Stimulated activated CD4-positive, alpha-beta T cell treated with anti-CD3 and anti-CD28 coated beads, Interleukin-4, amount 100 ng/mL, for 24 hours (primary cell): ENCODE results near the gene LHPP.

ENCODE experiments used
- DNase-seq: peaks from one replicate; pipeline ENCODE4 v3.0.0-alpha.2; 2020

Gene LHPP

GRCh38 chr10:124559372-124560132 lies 97.9 kb downstream of the LHPP start:
- no peak for DNase-seq

DNA sequence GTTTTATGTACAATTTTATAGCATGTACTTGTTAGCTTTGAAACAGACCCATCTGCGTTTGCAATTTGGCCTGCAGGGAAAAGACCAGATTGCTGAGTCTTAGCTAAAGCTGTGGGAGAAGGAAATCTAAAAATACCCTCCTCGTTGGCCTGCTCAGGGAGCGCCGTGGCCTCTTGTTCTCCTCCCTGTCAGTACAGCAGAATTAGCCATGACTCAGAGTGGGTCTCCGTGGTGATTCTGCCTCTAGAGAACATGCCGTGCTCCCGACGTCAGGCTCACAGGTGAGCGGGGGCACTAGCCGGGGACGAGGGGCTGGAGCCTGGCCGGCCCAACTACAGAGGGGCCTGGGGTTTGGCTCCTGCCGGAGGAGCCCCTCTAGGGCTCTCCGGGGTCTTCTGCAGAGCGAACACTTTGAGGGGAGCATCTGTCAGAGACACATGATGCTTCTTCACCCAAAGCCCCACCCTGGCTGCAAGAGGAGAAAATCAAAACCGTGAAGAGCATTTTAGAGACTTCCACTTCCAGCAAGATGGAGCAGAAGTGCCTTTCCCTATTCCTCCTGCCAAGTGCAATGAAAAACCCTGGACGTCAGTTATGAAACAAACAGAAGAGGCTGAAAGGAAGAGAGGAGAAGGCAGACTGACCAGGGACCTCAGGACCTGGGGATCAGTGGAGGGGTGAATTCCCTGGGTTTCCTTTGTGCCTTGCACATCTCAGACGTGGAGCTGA lies 98.9 kb downstream of the LHPP start:
- no peak for DNase-seq

- no peak for DNase-seq
These were observed 99.6 kb downstream of the LHPP start for GRCh38 chr10:124561206-124561605.

DNA sequence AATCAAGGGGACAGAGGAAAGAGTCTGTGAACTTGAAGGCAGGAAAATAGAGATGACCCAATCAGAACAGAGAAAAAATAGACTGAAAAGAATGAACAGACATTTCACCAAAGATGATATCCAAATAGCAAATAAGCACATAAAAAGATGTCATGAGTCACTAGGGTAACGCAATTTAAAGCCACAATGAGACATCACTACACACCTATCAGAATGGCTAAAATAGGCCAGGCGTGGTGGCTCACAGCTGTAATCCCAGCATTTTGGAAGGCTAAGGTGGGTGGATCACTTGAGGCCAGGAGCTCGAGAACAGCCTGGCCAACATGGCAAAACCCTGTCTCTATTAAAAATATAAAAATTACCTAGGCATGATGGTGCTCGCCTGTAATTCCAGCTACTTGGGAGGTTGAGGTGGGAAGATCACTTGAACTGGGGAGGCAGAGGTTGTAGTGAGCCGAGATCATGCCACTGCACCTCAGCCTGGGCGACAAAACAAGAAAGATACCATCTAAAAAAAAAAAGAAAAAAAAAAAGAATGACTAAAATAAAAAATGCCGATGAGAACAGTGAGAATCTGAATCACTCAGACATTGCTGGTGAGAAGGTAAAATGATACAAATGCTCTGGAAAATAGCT lies 100.9 kb downstream of the LHPP start:
- DNase-seq: no peak

- no peak for DNase-seq
These were observed 101.9 kb downstream of the LHPP start for GRCh38 chr10:124563320-124564040.

- no peak for DNase-seq
These were observed 103.3 kb downstream of the LHPP start for GRCh38 chr10:124564881-124565280.

DNA sequence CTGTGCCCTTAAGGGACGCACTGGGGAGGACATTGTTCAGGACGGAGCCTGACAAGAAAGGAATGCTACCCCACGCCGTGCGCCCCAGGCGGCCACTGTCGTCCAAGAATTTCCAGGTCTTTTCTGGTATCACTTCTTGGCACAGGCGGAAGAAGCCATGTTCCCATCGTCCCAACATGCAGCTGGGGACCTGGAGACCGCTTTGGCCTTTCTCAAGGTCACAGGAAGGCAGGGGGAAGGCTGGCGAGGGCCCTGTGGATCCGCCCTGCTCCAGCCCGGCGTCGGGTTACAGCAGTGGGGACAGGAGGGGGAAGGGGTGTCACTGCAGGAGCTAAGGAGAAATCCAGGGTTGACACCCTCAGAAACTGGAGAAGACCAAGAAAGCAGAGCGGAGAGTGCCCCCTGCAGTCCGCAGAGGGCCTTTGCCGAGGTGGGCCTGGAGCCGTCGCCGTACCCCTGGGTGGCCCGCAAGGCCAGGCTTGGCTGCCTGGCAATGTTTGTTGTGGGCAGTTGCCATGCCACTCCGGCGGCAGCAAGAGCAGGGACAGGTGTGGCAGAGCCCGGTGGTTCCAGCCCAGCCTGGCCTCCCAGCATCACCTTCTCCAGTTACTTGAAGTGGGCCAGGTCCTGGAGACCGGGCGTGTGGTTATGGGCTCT lies 104.1 kb downstream of the LHPP start:
- DNase-seq: no peak

GRCh38 chr10:124566222-124566888 lies 104.7 kb downstream of the LHPP start:
- DNase-seq: no peak

GRCh38 chr10:124566981-124567835 lies 105.6 kb downstream of the LHPP start:
- DNase-seq: no peak

- no peak for DNase-seq
These were observed 106.7 kb downstream of the LHPP start for GRCh38 chr10:124568339-124568738.

DNA sequence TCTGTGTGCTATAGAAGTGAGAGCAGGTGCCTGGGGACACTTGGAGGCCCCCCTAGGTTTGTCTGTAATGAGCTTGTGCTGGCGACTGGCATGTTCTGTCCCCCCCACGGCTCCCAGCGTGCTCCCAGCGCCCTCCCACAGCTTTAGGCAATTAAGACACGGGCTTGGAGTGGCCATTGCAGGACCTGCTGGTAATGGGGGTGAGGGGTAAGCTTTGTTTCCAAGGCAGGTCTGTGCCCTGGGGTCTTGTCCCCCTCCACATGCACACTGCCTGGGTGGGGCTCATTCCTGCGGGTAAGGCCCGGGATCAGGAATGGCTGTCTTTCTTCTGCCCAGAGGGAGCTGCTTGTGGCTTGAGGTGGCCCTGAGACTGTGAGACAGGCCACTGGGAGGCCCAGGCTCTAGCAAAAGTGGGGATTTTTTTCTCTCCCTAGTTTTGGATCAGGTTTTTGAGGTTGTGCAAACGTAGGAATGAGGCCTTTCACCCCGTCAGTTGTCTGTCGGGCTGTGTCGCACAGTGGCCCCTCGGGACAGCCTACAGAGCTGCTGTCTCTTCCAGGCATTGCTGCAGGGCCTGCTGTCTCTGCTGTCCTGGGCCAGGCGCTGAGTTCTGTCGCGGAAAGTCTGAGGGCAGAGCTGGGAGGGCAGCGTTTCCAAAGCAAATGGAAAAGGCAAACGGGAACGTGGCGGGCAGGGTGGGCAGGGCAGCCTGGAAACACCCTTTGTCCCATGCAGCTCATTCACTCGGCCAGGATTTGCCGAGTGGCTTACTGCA lies 107.4 kb downstream of the LHPP start:
- DNase-seq: no peak

- no peak for DNase-seq
These were observed 108.2 kb downstream of the LHPP start for GRCh38 chr10:124569623-124570470.

GRCh38 chr10:124570646-124571045 lies 109.0 kb downstream of the LHPP start:
- DNase-seq: no peak

DNA sequence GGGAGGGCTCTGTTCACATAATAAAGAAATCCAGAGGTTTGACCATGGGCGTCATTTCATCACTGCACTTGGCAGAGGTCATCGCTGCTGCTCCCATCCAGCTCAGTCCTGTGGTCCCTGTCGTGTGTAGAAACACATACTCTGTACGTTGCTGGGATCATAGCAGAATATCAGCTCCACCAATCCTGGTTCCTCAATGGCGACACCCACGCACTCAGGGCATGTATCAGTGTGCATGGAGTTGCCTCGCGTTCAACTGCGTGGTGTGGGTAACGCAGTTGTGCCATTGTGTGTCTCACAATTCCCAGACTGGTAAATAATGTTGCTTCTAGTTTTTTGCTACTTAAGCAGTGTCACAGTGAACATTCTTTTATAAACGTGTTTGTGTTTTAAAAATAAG lies 111.1 kb downstream of the LHPP start:
- DNase-seq: no peak

DNA sequence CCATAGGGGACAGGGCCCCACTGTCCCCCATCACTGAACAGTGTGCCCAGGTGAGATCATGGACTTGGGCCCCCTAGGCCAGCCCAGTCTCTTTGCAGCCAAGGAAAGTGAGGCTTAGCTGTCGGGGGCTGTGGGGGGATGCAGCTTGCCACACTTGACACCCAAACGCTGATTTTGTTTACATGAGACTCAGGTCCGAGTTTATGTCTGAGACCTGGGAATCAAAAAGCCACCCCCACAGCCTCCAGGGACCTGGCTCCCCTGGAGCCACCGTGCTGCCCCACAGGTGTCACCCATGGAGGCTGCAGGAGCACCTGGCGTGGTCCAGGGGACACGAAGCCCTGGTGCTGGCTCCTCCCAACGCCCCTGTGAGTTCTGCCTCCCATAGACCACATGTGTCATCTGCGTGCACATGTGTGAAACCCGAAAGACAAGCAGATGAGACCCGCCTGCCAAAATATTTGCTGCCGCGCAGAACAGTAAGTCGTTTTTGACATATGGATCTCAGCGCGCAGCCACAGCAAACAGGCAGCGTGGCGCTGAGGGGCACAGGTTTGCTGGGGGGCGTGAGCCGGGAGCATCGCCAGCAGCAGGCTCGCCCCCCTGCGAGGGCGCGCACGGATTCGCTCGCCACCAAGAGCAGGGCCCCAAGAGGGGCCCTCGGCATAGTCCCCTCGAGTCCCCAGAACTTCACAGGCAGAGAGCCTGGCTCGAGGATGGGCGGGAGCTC lies 112.3 kb downstream of the LHPP start:
- no peak for DNase-seq

- DNase-seq: no peak
These were observed 112.9 kb downstream of the LHPP start for GRCh38 chr10:124574456-124575070.

- DNase-seq: no peak
These were observed 113.7 kb downstream of the LHPP start for GRCh38 chr10:124575107-124576035.
